Measurements from ENCODE around the gene DCST1.

DCST1 gene

DNA sequence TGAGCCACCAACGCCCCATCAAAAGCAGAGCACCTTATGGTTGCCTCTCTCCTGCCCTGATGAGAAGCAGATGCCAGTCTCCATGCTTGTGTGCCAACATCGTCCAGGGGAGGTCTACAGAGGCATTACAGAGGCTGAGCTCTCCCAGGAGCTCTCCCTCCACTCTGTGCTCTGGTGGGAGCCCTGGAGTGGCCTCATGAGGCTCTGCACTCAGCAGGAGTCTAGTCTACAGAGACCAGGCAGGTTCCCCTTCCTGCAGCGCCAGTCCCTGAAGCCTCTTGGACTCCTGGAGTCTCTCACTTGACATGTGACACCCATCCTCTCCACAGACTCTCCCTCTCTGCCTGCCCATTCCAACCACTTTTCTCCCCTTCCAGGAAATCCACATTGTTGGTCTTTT, 3.4 kb downstream of the DCST1 start:
- no peak for DNase-seq

DNA sequence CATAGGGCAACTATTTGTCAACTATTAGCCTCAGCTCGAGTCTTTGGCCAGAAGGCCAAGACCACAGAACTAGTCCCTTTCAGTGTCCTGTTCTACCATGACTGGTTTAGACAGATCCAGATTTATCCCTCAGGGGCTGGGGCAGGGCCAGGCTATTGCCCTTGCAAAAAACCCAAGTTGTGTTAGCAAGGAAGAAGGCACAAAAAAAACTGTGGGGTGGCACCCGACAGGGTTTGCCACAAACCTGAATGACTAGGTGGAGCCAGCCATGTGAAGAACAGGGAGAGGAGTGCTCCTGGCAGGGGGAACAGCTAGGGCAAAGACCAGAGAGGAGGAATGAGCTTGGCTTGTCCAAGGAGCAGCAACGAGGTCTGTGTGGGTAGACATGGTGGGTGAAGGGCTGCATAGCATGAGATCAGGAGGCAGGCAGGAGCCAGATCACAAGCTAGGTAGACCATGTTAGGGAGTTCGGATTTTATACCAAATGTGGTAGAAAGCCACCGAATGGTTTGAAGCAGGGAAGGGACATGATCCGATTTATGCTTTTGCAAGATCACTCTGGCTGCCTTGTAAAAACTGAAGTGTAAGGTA, 4.3 kb downstream of the DCST1 start:
- no peak for DNase-seq

DNA sequence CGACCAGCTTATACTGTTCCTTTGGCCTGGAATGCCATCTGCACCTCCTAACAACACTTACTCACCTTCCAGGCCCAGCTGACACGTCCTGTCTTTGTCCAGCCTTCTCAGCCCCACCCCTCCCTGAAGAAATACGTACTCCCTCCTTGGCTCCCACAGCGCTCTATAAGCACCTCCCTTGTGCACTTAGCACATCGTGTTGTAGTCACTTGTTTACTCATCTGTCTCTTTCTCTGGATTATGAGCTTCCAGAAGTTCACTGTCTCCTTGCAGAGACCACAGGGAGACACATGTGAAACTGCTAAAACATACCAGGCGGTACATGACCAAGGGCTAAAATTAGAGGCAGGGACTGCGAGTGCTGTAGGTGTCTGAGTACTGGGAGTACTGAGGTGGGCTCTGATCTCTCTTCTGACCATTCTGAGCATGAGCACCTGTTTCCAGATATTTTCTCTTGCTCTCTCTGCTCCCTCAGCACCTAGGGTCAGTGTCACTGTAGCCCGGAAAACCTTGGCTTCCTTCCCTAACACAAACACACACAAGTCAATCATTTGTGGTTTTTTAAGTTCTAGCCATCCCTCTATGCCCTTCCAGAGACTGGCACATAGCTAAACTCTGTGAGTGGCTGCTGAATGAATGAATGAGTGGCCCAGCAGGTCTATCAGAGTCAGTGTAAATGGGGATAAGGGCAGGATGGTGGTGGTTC, 5.1 kb downstream of the DCST1 start:
- no peak for DNase-seq

DNA sequence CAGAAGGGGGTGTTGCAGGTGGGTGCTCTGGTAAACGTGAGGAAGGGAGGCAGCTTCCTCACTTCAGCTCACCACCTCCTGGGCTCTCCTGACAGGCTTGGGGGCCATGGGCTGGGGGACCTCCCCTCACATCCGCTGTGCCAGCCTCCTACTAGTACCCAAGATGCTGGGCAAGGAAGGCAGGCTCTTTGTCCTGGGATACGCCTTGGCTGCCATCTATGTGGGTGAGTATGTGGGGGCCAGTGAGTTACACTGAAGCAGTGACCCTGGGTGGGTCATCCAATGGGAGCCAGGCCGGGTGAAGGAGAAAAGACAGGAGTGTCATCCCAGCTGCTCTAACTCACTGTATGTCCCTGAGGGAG, 5.7 kb downstream of the DCST1 start:
- DNase-seq = no peak

DNA sequence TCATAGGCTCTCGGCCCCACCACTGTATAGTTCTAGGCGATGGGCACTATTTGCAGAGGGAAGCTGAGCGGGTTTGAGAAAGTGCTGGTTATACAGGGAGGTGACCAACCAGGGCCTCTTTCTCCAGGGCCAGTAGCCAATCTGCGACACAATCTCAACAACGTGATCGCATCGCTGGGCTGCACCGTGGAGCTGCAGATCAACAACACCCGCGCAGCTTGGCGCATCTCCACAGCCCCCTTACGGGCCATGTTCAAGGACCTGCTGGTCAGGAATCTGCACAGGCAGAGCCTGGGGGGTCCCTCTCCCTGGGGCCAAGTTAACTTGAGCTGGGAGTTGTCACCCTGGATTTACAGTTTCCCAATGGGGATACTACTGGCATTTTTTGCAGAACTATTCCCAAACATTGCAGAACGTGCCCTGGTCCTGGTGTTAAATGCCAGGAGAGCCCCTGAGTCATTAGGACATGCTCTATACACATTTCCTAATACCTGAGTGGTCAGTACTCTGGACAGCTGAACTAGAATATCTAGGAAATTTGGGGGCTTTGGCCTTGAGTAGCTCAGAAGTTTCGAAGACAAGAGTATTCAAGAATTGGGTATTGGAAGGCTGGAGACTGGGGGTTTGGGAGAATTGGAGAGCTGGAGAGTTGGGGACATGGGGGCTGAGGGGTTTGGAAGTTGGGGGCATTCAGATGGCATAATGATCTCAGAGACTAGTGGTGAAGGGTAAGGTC, 6.9 kb downstream of the DCST1 start:
- no peak for DNase-seq

DNA sequence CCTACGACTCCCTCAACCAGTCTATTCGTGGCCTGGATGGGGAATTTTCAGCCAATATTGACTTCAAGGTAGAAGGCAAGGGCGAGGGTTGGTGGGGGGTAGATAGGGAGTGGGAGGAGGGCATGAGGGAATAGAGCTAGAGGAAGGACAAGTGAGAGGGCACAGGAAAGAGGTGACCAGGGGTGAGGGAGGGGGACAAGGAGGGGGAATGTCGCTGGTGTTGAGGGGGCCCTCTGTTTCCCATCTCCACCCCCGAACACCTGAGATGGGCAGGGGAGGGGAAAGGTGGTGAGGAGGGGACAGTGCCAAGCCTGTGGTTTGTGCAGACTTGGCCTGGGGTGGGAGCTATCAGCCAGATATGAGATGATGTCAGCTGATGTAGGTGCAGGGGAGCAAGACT, 9.2 kb downstream of the DCST1 start:
- DNase-seq = no peak

DNA sequence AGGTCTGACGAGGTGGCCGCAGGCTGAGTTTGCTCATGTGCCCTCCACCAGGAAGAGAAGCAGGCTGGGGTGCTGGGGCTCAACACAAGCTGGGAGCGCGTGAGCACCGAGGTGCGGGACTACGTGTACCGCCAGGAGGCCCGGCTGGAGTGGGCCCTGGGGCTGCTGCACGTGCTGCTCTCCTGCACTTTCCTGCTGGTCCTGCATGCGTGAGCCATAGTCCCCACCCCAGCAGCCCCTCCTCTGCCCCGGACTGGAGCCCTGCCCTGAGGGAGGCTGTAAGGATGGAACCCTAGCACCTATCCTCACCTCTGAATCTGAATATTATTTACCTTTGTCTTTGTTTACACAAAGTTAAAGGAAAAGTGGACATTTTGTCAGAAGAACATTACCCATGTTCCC, 9.7 kb downstream of the DCST1 start:
- no peak for DNase-seq

DNA sequence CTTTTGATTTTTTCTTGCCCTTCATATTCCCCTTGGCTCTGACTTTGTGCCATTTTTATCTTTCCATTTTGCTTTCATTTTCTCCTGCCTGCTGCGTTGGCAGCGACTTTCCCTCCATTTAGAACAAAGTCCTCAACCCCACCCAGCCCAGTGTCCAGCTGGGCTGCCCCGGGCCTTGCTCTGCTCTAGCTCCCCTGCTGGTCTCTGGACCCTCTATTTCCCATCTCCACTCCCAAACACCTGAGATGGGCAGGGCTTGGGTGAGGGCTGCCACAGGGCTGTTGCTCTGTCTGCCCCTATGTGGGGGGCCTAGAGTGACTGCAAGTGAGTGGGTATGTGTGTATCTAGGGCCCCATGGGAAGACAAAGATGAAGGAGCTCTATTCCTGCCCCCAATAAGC, 10.2 kb downstream of the DCST1 start:
- DNase-seq = no peak

DNA sequence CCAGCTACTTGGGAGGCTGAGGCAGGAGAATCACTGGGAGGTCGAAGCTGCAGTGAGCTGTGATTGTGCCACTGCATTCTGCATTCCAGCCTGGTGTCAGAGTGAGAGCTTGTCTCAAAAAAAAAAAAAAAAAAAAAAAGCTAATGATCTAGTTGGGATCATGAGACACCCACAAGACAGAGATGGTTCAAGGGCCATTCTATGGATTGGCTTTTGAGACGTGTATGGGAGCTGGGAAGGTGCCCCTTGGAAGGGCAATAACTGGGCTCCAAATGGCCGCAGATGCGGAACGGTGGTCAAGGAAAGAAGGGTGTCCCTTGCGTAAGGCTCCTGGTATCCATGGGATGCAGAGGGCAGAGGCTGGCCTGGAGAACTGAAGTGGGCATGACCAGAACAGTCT, 10.7 kb downstream of the DCST1 start:
- DNase-seq = no peak

DNA sequence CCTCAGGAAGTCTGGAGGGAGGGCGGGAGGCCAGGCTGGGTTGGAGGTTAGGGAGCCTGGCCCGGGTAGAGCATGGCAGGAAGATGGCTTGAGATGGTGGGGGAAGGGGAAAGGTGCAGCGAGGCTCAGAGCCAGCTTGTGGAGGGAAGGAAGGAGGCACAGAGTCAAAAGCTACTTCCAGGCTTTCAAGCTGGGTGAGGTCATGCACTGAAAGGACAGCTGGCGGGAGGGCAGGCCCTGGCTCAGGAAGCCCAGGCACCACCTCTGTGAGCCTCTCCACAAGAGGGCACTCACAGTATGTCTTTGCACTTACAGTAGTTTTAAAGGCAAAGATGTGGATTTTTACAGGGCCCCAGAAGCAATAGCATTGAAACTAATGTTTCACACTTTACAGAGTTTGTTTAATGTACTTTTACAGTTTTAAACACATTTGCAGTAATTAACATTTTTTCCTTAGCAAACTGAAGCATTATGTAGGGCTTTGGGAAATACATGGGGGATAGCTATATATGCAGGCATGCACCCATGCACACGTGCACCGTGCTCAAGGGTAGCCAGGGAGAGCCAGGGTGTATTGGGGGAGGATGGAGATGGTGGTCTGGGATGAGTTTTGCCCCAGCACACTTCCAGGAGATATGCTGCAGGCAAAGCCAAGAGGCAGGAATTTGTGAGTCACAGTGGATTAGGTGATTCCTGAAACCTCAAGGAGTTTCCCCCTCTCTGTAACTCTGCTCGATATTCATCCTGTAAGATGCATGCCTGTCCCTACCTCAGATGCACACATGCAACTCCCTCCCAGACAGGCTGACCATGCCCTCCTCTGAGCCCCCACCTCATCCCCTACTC, 11.4 kb downstream of the DCST1 start:
- peak; percentile 75 for DNase-seq

DNA sequence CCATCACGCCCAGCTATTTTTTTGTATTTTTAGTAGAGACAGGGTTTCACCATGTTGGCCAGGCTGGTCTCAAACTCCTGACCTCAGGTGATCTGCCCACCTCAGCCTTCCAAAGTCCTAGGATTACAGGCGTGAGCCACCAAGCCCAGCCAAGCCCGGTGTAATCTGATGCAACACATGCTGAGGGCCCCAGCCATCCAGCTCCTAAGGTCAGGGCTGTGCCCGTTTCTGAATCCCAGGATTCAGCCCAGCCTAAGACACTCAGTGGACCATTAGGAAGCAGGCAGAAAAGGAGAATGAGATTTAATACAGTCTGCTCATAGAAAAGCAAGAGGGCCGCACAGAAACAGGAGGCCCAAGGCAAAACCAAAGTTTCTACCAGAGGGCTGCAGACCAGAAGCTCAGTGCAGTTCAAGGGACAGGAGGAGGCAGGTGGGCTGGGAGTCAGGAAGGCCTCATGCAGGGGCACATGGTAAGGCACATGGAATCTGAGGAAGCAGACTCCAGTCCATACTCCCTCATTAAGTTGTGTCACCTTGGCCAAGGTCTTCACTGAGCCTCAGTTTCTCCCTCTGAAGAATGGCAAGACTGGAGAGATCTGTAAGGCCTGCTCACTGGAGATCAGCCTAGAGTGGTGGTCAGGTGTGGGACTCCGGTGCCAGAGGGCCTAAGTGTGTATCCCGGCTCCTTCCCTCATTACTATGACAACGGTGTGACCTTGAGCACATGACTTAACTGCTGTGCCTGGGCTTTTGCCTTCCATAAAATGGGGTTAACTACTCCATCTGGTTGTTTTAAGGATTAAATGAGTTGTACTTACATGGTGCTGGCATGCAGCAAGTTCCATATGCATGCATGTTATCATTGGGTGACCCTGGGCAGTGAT, 15.1 kb downstream of the DCST1 start:
- DNase-seq = no peak

DNA sequence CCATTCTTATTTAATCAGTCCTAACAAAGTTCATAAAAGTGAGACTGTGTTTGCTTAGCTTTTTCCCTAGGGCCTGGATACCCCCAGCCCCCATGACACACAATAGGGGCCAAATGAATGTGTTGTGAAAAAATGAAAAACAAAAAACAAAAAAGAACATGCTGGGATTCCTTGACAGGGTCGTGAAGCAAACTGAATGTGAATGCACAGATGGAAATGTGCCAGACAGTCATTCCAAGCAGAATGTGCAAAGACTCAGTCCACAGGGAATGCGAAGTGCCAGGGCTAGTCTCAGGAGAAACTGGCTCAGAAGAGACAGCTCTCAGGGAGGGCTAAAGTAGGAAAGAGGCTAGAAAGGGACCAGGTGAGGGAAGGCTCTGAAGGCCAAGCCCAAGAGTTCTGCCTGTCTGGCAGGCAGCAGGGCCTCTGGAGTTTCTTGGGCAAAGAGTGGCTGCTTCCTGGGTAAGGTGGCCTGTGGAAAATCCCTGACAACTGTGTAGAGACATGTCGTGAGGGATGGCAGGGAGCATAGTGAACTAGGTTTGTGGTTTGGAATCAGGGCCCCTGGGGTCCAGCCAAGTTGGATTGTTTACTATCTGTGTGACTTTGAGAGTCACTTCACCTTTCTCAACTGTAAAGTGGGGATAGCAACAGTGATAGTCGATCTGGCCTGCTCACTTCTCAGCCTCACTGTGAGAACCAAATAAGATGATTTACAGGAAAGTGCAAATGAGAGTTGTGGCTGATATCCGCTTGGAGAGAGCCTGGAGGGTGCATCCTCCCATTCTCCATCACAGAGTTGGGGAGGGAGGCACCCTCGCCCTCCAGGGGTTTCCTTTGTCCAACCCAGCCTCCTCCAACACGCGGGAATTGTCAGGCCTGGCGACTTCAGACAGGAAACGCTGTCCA, 16.3 kb downstream of the DCST1 start:
- DNase-seq = no peak

DNA sequence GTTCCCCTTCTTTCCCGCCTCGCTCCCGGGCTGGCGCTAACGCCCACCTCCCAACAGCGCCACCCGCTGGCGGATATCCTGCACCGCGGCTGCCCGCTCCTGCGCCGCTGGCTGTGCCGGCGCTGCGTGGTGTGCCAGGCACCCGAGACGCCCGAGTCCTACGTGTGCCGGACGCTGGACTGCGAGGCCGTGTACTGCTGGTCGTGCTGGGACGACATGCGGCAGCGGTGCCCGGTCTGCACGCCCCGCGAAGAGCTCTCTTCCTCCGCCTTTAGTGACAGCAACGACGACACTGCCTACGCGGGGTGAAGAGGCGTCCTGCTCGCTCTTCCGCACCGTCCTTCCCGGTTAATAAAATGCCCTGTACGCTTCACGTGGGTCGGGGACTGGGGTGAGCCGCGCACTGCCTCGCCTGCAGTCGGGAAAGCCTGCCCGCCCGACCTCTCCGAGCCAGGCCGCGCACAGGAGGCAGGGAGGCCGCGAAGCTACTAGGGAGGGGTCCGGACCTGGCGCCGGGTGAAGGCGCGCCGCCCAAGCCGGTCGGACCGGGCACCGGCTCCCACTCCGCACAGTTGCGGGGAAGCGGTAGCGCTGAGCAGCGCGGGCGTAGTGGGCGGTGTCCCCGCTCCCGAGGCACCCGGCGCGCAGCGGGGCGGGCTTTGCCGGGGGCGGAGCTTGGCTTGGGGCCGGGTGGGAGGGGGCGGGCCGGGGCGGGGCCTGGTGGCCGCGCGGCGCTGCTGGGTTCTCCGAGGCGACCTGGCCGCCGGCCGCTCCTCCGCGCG, 17.1 kb downstream of the DCST1 start, which contains the start of gene ADAM15:
TSS of gene ADAM15 (plus strand) at position 757 of the 782 bp plus-strand sequence. CDS start 71 bp downstream, outside the sequence.
- DNase-seq = peak; percentile 87

DNA sequence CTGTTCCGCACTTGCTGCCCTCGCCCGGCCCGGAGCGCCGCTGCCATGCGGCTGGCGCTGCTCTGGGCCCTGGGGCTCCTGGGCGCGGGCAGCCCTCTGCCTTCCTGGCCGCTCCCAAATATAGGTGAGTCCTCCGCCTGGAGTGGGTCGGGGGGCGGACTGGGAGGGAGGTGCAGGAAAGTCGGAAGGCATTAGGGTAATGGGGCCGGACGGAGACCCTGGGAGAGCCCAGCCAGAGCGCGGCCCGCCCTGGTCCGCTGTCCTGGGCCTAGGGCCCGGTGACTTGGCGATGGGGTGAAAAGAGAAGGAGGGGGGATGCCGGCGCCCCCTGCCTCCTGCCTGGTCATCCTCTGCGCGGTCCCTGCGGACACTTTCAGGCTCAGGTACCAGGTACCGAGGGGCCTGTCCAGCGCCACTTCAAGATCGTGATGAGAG, 17.7 kb downstream of the DCST1 start:
- DNase-seq = no peak

DNA sequence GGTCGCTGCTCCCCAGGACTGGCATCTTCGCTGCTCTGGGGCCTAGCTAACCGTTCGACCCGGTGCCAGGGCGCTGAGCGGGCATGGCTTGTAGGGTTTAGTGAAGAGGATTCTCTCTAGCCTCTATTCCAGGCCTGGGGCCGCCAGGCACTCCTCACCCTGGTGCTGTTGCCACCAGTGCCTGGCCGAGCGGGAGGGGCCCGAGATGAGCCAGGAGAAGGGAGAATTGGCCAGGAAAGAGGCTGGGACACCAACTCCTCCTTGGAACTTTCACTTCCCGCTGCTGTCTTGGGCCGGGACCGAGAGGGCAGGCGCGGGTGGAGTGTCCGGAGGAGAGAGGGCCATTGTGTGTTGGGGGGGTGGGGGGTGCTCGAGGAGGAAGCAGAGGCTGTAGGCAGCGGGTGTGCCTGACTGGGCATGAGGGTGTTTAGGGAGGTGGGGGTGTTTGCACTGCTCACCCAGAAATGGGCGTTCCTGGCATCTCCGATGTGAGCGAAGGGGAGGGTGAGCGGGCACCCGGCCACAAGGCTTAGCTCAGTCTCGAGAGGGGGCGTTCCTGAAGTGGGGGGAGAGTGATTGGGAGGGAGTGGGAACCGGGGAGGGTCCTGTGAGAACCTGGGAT, 18.3 kb downstream of the DCST1 start:
- DNase-seq = peak; percentile 61

DNA sequence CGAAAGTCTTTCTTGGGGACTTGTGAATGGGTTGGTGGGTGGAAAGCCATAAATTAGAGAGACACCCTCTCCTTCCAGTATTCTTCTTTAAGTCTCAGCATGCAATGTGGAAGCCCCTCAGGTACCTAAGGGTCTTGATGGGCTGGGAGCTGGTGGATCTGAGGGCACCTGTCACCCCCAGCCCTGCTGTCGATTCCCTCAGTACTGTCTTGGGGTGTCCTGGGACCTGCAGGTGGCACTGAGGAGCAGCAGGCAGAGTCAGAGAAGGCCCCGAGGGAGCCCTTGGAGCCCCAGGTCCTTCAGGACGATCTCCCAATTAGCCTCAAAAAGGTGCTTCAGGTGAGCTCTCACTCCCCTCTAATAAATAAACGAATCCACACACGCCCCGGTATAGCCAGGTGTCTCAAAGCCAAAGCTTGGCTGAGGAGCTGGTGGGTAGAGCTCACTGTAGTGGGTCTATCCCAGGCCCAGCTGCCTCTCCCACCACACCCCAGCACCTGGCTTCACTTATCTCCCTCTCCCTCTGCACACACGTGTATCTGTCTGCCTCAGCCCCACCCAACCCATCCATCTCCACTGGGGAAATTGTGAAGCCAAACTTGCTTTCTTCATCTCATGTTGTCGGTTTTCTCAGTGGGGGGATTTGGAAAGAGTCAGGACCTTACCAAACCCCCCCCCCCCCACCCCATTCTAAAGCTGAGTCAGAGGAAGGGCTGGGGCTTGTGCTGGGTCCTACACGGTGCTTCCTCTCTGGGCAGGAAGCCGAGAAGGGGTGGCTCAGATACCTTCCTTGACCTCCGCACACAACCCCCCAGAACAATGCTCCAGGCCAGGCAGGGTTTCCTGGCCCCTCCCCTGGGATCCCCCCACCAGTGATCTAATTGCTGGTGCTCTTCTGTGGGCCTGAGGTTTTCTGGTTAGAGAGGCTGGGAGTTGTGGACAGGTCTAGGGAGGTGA, 19.1 kb downstream of the DCST1 start:
- DNase-seq = peak; percentile 45

DNA sequence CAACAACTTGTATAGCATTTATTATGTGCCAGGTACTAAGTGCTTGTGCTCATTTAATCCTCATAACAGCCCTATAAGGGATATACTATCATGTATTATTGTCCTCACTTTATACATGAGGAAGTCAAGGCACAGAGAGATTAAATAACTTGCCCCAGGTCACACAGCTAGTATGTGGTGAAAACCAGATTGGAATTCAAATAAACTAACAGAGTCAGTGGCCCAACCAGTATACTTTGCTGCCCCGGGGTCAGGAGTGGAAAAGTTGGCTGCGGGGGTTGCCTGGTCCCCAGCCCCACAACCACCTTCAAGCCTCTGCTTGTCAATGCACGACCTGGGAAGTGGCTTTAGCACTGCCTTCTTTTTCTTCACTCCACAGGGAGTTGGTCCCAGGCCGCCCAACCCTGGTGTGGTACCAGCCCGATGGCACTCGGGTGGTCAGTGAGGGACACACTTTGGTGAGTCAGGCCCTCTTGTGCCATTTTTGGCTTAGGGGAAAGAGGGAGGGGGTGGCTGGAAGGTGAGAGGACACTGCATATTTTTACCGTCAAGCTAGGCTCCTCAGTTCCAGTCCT, 20.0 kb downstream of the DCST1 start:
- DNase-seq = no peak

DNA sequence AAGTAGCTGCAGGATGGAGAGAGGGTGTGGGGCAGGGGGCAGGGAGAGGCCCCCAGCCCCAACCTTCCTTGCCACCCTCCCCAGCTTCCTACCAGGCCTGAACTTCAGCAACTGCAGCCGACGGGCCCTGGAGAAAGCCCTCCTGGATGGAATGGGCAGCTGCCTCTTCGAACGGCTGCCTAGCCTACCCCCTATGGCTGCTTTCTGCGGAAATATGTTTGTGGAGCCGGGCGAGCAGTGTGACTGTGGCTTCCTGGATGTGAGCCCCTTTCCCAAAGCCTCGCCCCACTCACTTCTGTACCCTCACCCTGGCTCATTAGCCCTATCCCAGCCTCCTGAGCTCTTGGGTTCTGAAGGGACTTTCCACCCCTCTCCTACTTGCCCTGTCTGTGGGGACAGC, 23.5 kb downstream of the DCST1 start:
- no peak for DNase-seq

Measured in CD4-positive, alpha-beta T cell treated with Interleukin-6 for 4 hours (primary cell).